HG02759 (cell line): ENCODE data around the gene KIAA1958.

ENCODE experiments used
- ATAC-seq: cut with Tn5 transposase; IDR thresholded peaks from one replicate; pipeline ENCODE4 v1.9.1; 2021; ENCODE audit warnings: mild to moderate bottlenecking, moderate library complexity; ENCODE audit not compliant: unreplicated experiment

The KIAA1958 gene, protein sequence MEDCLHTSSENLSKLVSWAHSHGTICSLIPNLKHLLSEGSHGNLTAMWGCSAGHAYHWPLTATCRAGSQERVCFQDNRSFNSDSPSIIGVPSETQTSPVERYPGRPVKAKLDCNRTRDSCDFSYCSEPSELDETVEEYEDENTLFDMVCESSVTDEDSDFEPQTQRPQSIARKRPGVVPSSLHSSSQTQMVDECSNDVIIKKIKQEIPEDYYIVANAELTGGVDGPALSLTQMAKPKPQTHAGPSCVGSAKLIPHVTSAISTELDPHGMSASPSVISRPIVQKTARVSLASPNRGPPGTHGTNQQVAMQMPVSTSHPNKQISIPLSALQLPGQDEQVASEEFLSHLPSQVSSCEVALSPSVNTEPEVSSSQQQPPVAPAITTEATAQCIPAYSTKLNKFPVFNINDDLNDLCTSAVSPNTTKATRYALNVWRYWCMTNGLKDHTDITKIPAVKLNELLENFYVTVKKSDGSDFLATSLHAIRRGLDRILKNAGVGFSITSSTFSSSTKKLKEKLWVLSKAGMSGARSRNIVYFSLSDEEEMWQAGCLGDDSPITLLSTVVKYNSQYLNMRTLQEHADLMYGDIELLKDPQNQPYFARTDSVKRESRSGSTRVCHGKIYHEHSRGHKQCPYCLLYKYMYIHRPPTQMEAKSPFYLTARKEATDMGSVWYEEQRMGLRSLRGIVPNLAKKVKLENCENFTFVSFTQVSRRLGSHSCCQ

DNA sequence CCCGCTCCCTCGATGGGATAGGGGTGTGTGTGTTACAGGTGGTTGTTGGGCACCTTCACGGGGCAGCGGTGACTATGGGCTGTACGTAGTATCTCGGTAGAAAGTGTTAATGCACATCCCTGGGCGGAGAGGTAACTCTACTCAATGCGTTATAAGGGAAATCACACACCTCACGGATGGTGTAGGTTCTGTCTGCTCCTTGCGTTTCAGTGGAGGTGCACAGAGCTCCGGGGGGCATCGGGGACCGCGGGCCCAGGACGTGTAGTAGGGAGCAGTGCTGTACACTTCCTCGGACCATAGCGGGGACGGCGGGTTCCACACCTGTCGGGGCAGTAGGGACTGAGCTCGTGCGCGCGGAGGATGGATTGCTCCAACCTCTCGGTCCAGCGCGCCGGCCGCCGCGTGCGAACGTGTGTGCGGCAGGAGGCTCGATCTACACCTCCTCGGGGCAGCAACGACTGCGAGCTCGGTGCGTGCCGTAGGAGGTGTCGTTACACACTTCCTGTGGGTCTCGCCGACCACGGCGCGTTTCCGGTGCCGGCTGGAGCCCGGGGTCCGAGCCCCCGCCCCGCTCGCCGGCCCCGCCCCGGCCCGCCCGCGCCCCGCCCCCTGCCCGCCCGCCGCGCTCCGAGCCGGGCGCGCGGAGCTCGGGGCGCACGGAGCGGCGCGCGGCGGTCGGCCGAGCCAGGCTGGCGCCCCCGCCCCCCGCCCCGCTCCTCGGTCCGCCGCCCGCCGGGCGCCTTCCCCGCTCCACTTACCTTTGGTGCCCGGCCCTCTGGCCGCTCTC lies at the start of gene KIAA1958:
TSS of gene KIAA1958 (plus strand) at position 607 of the 787 bp plus-strand sequence. CDS start 87,254 bp downstream, outside the sequence.
- peak; percentile 94 for ATAC-seq

DNA sequence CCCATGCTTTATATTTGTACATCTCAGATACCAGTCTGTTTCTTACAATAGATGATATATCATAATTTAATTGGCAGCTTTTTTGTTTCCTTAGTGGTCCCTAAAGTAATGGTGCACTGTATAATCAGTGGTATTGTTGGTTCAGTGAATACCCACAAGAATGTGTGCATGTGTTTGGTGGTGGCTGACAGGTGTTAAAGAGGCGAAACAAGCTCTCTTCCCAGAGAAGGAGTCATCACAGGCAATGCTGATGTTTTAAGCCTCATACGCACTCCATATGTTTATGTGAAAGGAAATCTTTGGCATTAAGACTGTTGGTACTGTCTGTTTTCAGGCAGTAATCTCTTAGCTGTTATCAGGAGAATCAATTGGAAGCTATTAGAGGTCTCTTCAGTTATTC lies 49.2 kb upstream of the KIAA1958 start:
- ATAC-seq: no peak

DNA sequence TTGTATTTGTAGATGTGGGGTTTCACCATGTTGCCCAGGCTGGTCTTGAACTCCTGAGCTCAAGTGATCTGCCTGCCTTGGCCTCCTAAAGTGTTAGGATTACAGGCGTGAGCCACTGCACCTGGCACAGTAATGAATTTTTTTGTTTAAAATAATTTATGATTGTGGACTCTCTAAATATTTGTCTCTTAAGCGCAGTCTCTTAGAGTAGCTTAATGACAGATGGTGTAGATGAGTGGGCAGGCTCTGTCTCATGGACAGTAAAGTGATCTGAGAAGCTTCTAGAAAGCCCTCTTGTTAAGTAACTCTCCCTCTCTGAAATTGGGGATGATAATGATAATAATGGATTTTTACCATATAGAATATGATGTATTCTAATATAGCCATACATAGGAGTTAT lies 47.5 kb upstream of the KIAA1958 start:
- ATAC-seq: no peak

- no peak for ATAC-seq
Measured at GRCh38 chr9:112439825-112440224, 46.8 kb upstream of the KIAA1958 start.

- ATAC-seq: no peak
Measured at GRCh38 chr9:112443200-112443599, 43.4 kb upstream of the KIAA1958 start.

- no peak for ATAC-seq
Measured at GRCh38 chr9:112443636-112444035, 43.0 kb upstream of the KIAA1958 start.

DNA sequence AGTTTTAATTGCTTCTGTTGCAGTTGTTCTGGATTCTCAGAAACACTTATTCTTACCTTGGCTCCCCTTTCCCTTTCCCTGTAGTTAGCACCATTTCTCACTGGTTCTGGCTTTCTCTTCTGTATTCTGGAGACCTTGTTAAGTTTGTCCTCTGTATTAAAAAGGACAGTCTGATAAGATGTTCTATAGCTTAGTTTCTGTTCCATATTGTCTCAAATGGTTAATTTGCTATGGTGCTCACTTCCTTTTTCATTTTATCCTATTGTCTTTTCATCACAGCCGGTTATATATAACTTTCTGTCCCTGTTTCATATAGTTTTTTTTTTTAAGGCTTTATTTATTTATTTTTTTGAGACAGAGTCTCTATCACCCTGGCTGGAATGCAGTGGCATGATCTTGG lies 41.4 kb upstream of the KIAA1958 start:
- ATAC-seq: no peak

GRCh38 chr9:112446080-112446479 lies 40.5 kb upstream of the KIAA1958 start:
- ATAC-seq: no peak

DNA sequence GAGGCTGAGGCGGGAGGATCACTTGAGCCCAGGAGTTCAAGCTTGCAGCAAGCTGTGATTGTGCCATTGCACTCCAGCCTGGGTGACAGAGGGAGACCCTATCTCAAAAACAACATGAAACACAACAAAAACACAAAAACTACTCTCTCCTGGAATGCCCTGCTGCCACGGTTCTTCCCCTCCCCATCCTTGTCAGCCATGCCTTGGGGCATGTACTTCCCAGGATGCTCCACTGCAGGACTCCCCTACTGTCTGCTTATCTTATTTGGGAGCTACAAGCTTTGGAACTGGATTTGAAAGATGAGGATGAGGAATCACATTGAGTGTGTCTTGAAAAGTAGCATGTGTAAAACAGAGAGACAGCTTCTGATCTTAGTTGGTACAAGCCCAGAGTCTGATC lies 40.1 kb upstream of the KIAA1958 start:
- no peak for ATAC-seq

GRCh38 chr9:112447283-112447761 lies 39.3 kb upstream of the KIAA1958 start:
- ATAC-seq: no peak

DNA sequence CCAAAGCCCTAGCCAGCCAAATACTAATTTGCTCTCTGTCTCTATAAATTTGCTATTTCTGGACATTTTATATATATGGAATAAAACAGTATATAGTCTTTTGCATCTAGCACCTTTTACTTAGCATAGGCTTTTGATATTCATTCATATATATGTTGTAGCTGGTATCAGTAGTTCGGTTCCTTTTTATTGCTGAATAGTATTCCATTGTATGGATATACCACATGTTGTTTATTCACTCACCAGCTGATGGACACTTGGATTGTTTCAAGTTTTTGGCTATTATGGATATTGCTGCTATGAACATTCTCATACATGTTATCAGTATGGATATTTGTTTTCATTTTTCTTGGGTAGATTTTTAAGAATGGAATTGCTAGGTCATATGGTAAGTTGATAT lies 23.8 kb upstream of the KIAA1958 start:
- ATAC-seq: no peak

GRCh38 chr9:112465352-112465751 lies 21.3 kb upstream of the KIAA1958 start:
- ATAC-seq: no peak

- ATAC-seq: no peak
Measured at GRCh38 chr9:112472996-112473395, 13.6 kb upstream of the KIAA1958 start.

DNA sequence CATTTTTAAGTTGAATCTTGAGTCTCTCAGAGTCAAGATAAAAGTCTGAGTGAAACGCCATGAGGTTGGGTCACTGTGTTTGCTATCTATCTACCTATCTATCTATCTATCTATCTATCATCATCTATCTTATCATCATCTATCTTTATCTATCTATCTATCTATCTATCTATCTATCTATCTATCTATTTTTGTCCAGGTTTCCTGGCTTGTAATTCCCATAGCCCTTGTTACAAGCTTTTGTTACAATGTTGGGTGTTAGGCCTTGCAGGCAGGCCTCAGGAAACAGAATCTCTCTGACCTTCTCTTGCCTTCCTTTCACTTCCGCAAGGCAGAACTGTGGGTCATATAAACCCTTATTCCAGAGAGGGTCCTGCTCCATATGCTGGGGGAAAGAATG lies 12.6 kb upstream of the KIAA1958 start:
- no peak for ATAC-seq

GRCh38 chr9:112475318-112475717 lies 11.3 kb upstream of the KIAA1958 start:
- no peak for ATAC-seq

GRCh38 chr9:112477330-112477729 lies 9.3 kb upstream of the KIAA1958 start:
- no peak for ATAC-seq

GRCh38 chr9:112479221-112479620 lies 7.4 kb upstream of the KIAA1958 start:
- ATAC-seq: no peak

DNA sequence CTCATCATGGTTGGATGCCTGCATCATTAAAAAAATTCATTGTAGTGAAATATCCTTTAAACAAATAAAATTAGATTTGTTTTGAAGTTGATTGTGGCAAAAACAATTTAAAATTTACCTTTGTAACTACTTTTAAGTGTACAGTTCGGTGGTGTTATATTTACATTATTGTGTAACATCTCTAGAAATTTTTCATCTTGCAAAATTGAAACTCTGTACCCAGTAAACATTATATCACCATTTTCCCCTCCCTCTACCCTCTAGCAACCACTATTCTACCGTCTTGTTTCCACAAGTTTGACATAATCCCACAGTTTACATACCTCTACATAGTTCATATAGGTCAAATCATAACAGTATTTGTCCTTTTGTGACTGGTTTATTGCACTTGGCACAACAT lies 2.0 kb upstream of the KIAA1958 start:
- no peak for ATAC-seq

- ATAC-seq: no peak
Measured at GRCh38 chr9:112485574-112485973, 1.1 kb upstream of the KIAA1958 start.

DNA sequence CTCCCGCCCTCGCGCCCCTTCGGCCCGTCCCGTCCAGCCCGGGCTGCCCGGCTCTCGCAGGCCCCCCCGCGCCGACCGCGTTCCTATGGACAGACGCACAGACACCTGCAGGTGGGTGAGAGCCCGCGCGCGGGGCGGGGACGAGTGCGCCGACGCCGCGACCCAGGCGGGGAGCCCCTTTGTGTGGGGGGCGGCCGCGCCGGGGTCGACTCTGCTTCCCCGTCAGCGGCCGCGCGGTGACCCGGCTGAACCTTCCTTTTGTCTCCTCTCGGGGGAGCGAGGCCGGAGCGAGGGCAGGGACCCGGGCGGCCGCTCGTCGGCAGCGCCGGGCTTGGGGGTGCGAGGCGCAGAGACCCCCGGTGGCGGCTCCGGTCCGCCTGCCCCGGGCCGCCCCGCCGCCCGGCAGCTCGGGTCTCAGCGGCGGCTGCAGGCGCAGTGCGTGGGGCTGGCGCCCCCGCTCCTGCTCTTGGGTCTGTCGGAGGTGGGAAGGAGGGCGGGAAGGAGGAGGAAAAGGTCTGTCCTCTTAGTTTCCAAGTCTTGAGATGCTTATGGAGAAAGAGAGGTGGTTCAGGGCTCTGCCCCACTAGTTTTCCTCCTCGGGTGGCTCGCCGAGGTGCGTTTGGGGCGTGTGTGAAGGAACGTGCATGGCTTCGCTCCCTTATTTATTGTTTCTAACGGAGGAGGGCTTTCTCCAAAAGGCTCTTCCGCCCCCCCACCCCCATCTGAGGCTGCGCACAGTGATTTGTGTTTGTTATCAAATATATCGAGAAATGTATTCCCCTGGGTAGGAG lies 576 bp downstream of the KIAA1958 start:
- ATAC-seq: peak; percentile 56
